HCT116 (cell line): ENCODE results near the gene MUSK.

Experiments used
- EZH2 ChIP-seq: fragments of 200-600 bp; sonication (generic); IDR thresholded peaks from 2 replicates; pipeline ENCODE4 v1.6.1; 2017; ENCODE audit warnings: antibody characterized with exemption, mixed run types
- POLR2AphosphoS5 ChIP-seq: IDR thresholded peaks from 2 replicates; pipeline ENCODE4 v1.6.1; 2011; ENCODE audit warnings: mild to moderate bottlenecking, low read depth, low read length, moderate library complexity
- SIN3A ChIP-seq: IDR thresholded peaks from 2 replicates; pipeline ENCODE4 v1.6.1; 2012; ENCODE audit warnings: low read depth
- SP1 ChIP-seq: IDR thresholded peaks from 2 replicates; pipeline ENCODE4 v1.6.1; 2012; ENCODE audit warnings: low read depth
- SRF ChIP-seq: IDR thresholded peaks from 2 replicates; pipeline ENCODE4 v1.6.1; 2012; ENCODE audit warnings: low read depth
- ZFX ChIP-seq: fragments of 450-650 bp; IDR thresholded peaks from 2 replicates; pipeline ENCODE4 v1.6.1; 2017
- ZNF274 ChIP-seq: fragments of 200-500 bp; sonication (Bioruptor generic); IDR thresholded peaks from 2 replicates; pipeline ENCODE4 v1.6.1; 2014; ENCODE audit warnings: mild to moderate bottlenecking, low read depth, low read length, inconsistent platforms
- TF ChIP-seq, protein P1 (sequence below), 3 experiments: fragments of 200-600 bp in 1 of 3; sonication (generic) in 1 of 3; IDR thresholded peaks in 2 of 3; conservative IDR thresholded peaks in 1 of 3; 2 replicates each; pipeline ENCODE4 v1.5.1; 2012 to 2017; ENCODE audit warnings: low read depth in 2 of 3, low read length in 2 of 3, antibody characterized with exemption in 1 of 3, borderline replicate concordance in 1 of 3, control low read depth in 1 of 3, mild to moderate bottlenecking in 1 of 3, mixed read lengths in 1 of 3, mixed run types in 1 of 3, moderate library complexity in 1 of 3; ENCODE audit not compliant: insufficient read depth in 1 of 3

DNA sequence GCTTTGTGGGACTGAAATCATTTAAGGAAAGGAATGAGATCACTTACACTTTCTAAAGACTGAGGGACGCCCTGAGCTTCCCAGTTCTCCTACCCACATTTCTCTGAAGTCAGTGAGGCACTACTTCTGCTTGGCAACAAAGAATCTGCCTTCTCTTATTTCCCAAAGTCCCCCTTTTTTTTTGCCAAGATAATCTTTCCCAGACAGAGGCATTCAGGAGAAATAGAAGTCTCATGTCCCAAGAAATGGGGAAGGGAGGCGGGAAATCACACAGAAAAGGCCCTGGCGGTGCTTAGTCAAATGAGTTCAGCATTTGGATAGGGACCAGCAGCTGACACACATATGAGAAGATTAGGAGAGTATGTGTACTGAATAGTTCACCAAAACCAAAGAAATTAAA lies 159.7 kb downstream of the MUSK start:
- TF ChIP-seq, protein P1, sequence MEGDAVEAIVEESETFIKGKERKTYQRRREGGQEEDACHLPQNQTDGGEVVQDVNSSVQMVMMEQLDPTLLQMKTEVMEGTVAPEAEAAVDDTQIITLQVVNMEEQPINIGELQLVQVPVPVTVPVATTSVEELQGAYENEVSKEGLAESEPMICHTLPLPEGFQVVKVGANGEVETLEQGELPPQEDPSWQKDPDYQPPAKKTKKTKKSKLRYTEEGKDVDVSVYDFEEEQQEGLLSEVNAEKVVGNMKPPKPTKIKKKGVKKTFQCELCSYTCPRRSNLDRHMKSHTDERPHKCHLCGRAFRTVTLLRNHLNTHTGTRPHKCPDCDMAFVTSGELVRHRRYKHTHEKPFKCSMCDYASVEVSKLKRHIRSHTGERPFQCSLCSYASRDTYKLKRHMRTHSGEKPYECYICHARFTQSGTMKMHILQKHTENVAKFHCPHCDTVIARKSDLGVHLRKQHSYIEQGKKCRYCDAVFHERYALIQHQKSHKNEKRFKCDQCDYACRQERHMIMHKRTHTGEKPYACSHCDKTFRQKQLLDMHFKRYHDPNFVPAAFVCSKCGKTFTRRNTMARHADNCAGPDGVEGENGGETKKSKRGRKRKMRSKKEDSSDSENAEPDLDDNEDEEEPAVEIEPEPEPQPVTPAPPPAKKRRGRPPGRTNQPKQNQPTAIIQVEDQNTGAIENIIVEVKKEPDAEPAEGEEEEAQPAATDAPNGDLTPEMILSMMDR (IDR thresholded peaks at IDR 0.05 in 2 of 3, conservative IDR thresholded peaks at IDR 0.05 in 1 of 3; ENCODE audit: borderline replicate concordance in 1 of 3, insufficient read depth in 1 of 3, low read depth in 2 of 3, low read length in 2 of 3) = no peak
- TF ChIP-seq EZH2 = no peak
- TF ChIP-seq SRF = no peak
- no peak for TF ChIP-seq POLR2AphosphoS5
- TF ChIP-seq ZFX = no peak
- TF ChIP-seq SIN3A = no peak
- TF ChIP-seq ZNF274 = no peak
- no peak for TF ChIP-seq SP1
